Suppressor macrophage (primary cell): ENCODE measurements around the gene TTC39C.
A peak's percentile ranks its signal among the peaks of the same experiment; 100 is the strongest.

ENCODE experiments used
- DNase-seq, 4 experiments: peaks; one replicate each; pipeline ENCODE4 v3.0.0-alpha.2; 2020 to 2022
- total RNA-seq, 17 experiments: gene quantifications; one replicate each; lab custom pipeline; 2026; ENCODE audit warnings: mixed read lengths in 6 of 17, inconsistent platforms in 3 of 17; lab: John Stamatoyannopoulos, UW

Gene TTC39C
- total RNA-seq, result 10.1 to 40.7 (median 23.8) reads per million in 17 experiments

DNA sequence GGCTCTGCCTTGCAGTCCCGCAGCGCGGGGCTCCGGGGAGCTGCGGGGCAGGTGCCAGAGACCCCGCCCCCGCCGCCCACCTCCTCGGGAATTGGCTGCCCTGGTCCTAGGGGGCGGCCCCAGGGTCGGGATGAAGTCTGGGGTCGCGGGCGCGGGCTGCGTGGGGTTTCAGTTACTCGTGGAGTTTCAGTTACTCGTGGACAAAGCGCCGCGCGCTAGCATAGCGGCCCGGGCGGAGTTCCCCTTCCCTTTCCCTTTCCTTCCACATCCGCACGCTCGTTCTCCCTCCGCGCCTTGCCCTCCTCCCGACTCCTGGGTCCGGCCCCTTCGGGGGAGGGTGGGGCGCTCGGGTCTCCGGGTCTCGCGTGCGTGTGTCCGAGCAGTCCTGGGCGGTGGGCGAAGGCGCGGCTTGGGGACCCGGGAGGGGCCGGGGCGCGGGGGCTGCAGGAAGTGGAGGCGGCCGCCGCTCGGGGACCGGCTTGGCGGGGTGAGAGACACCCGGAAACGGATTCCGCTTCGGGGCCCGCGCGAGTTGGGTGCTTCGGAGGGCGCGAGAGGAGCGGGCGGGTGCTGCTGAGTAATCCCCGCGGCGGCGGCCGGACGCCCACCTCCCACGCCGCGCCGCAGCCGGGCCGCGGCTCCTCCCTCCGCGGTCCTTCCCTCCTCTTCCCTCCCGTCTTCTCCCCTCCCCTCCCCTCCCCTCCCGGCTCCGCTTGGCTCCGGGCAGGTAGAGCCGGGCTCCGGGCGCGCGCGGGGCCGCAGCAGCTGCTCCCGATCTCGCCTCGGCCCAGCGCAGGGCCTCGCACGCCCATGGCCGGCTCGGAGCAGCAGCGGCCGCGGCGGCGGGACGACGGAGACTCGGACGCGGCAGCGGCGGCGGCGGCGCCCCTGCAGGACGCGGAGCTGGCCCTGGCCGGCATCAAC lies at the start of gene TTC39C:
Gene TTC39C (plus strand): TSS at position 693 of the 924 bp plus-strand sequence. CDS start 118 bp downstream, at position 811.
- DNase-seq, result peak; percentile 88 to 95 (median 94)

DNA sequence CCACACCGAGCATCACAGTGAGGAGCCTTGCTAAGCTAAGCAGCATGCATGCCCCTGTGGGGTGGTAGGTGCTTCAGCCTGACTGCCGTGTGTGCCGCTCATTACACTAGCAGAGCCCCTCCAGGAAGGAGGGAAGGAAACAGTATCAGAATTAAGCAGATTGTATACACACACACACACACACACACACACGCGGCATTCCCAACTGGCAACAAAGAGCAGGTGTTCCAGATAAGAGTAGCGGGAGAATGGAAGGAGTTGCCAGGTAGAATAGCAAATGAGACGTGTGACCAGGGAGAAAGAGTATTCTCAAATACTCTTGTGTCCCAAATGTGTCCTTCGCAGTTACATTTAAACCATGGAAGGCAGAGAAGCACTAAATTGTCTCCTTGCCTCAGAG lies 47.6 kb upstream of the TTC39C start:
- no peak for DNase-seq

DNA sequence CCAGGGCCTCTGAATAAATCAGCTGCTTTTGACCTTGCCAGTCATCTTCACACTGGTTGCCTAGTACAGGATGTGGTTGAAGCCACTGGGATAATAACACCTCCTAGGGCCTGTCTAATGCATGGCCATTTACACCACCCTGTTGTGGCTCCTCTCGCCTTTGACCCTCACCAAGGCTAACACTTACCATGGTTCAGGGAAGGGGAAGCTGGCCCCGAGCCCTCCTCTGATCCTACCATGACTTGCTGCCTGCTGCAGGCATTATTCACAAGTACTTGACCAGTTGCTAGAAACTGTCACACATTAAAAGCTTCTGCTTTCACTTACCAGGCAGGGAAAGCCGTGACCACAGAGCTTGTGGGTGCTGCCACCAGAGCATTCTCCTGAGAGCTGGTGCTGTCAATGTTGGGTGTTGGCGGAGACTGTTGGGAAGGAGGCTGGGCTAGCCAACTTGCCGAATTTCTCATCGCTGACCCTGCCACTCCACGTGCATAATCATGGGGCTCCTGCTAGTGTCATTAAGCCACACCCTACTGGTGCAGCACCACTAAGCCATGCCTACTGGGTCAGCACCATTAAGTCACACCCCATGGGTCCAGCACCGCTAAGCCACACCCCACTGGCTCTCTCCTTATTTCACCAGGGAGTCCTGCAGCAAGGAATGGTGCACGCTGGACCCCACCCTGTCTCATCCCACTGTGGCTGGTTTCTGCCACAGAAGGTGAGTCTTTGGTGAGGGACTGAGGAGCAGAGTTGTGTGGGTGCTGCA lies 47.0 kb upstream of the TTC39C start:
- DNase-seq, result peak; percentile 85 to 95 (median 88)

DNA sequence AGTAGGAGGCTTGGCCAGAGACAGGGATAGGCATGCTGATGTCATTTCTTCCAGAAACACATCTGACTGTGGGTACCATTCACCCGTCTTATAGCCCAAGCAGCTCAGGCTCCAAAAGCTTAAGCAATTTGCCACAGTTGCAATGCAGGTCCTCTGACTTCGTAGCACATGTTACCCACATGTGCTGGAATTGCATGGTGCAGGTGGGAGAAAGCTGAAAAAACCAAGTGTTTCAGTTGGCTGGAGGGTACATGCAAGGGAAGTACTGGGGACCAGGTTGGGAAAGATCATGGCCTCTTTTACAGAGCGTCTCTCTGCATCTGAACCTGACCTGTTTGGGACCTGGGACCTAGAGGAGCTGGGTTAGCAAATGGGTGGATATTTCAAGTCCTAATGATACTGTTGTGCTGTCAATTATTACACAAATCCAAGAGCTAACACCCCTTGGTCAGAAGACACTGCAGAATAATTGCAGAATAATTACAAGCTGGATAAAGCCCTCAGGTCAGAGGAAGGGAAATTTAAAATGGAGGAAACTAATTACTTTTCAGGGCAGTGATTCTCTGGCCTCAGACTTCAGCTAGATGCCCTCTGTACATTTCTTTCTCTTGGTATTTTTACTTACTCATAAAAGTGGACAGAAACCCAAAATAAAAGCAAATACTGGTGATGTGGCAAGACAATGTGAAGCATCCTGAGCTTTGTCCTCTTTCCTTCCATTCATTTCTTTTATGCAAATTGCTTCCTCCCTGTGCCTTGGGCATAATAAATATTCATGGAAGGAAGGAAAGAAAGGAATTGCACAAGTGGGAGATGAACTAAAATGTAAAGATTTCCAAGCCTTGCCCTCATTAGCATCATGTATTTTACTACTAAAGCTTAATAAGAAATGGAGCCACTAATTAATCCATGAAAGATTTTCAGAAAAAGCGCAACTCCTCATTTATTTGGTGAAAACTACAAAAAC lies 45.6 kb upstream of the TTC39C start:
- DNase-seq, result peak in 1 of 4 experiments; percentile 23

DNA sequence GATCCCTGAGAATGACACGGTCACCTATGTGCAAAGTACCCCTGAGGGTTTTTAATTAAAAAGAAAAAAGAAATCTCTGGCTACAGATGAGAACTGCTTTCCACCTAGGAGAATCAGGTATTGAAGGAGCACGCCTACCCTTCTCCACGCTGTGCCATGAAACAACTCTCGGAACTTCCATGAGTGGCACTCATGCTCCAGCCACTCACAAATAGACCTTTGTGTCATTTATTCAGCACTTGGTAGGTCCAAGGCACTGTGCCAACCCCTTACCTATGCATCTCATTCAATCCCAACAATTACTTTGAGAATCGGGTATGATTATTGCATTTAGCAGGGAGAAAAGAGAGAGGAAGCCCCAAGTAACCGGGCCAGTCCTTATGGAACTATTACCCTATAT lies 44.9 kb upstream of the TTC39C start:
- no peak for DNase-seq

DNA sequence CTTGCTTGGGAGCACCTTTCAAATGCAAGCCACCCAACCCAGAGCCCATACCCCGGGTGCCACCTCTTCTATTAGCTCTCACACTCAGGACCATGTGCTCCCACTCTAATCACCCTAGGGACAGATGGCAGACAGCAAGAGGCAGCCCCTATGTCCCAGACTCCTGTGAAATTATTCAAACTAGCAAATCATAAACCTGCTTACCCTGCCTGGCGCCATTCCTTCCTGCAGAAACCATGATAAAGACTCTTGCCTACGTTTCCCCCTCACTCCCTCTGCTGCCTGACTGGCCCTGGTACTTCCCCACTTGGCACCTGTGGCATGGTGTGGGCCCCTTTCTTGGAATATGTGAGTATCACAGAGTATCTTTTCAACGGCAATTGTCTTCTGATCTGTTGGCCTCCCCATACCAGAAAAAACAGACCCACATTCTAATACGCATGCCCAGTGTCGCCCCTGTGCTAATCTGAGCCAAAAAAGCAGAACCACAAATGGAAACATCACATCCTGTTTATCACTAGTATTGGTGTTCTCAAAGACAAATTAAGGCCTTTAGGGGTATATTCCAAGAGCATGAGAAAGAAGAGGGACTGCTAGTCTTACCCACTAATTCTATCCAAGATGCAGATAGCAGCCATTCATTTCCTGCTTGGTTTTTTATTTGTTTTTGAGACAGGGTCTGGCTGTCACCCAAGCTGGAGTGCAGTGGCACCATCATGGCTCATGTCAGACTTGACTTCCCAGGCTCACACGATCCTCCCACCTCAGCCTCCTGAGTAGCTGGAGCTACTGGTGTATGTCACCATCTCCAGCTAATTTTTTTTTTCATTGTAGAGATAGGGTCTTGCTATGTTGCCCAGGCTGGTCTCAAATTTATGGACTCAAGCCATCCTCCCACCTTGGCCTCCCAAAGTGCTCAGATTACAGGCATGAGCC lies 44.1 kb upstream of the TTC39C start:
- DNase-seq, result peak; percentile 45 to 62 (median 48)

DNA sequence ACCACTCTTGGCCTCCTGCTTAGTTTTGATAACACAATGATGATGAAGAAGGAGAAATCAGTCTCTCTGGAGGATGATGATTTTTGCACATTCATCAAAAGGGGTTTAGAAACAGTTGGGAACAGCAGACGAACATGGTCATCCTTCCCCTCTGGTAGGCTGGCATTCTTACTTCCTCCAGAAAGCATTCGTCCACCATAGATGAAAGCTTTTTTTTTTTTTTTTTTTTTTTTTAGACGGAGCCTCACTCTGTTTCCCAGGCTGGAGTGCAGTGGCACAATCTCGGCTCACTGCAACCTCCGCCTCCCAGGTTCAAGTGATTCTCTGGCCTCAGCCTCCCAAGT lies 43.5 kb upstream of the TTC39C start:
- peak; percentile 16 to 64 (median 56) for DNase-seq

DNA sequence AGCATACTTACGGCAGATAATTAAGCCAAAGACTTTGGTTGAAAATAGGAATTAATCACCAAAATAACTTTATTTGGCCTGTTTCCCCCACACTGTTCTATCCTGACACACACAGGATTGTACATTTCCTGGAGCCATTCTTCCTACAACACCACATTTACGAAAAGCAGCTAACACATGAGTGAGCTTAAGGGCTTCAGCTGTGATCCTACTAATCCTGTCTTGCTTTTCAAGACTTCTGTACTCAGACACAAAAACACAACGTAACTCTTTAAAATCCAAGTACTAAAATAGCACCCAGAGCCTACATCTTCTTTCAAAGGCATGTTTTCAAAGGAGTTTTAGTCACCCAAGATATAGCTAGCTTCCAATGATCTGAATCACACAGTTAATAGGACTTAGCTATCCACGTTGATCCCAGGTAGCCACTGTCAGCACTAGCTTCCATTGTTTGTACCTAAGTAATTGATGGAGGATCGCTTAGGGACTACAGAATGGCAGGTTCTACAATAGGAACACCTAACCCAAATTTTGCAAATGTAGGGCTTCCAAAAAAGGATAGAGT lies 42.8 kb upstream of the TTC39C start:
- DNase-seq, result no peak

DNA sequence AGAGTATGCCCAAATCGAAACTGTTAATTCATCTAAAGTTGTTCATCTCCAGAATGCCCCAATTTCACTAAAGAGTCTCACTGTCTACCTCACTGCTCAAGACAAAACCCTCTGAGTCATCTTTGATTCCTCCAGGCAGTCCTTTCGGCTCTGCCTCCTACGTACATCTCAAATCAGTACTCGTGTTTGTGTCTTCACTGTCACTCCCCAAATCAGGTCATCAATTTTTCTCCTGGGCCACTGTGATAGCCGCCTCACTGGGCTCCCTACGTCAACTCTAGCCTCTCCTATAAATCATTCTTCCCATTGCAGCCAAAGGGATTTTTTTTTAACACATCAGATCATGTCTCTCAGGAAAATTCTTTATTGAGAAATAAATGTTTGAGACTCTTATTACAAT lies 42.1 kb upstream of the TTC39C start:
- DNase-seq, result no peak

DNA sequence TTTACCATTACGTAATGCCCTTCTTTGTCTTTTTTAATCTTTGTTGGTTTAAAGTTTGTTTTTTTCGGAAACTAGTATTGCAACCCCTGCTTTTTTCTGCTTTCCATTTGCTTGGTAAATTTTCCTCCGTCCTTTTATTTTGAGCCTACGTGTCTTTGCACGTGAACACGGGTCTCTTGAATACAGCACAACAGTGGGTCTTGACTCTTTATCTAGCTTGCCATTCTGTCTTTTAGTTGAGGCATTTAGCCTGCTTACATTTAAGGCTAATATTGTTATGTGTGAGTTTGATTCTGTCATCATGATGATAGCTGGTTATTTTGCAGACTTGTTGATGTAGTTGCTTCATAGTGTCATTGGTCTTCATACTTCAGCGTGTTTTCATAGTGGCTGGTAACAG lies 37.5 kb upstream of the TTC39C start:
- no peak for DNase-seq

DNA sequence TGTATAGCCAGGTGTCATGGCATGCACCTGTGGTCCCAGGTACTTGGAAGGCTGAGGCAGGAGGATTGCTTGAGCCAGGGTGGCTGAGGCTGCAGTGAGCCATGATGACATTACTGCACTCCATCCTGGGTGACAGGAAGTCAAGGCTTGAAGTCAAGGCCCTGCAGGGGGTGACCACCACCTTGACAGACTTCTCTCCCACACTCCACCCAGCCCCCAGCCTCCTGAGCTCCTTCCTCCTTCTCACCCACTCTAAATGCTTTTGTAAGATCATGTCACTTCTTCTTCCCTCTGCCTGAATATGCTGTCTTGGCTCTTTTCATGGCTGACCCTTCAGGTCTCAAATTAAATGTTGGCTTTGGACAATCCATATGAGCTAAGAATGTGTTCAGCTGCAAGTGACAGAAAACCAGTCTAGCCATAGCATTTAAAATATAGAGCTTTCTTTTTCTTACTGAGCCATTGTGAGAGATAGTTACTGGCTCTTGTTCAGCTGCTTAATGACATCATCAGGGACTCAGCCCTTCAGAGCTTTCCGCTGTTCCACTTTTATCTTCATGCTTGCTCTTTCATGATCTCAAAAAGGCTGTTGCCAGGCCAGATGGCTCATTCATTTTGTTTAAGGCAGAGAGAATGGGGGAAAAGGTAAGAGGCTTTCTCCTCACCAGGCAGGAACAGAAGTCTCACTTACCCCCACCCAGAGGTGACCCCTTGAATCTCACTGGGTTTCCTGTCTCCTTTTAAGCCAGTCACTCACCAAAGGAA lies 36.7 kb upstream of the TTC39C start:
- peak; percentile 77 to 92 (median 90) for DNase-seq

DNA sequence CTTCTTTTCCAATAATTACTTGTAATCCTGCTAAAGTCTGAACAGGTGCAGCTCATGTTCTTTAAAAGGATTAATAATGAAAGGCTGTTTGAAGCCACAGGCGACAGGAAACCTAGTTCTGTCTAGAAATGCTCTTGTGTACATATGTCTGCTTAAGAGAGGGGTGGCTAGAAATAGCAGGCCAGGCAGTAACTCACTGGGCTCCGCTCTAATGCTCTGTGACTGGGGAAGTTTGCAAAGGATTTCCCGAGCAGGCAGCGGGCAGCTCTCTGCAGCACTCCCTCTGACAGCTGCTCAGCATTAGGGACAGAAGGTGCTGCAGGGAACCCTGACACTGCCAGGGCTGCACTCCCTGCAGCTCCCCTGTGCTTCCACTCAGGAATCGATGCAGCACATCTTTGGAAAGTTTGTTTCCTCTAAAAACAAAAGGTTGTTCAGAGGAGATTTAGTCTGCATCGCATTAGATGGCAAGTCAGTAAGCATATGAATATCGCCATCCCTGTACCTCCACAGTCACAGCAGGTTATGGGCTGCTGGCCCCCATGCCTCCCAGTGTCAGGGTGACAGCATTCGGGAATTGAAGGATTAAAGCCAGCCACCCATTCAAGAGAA lies 33.1 kb upstream of the TTC39C start:
- DNase-seq, result no peak

DNA sequence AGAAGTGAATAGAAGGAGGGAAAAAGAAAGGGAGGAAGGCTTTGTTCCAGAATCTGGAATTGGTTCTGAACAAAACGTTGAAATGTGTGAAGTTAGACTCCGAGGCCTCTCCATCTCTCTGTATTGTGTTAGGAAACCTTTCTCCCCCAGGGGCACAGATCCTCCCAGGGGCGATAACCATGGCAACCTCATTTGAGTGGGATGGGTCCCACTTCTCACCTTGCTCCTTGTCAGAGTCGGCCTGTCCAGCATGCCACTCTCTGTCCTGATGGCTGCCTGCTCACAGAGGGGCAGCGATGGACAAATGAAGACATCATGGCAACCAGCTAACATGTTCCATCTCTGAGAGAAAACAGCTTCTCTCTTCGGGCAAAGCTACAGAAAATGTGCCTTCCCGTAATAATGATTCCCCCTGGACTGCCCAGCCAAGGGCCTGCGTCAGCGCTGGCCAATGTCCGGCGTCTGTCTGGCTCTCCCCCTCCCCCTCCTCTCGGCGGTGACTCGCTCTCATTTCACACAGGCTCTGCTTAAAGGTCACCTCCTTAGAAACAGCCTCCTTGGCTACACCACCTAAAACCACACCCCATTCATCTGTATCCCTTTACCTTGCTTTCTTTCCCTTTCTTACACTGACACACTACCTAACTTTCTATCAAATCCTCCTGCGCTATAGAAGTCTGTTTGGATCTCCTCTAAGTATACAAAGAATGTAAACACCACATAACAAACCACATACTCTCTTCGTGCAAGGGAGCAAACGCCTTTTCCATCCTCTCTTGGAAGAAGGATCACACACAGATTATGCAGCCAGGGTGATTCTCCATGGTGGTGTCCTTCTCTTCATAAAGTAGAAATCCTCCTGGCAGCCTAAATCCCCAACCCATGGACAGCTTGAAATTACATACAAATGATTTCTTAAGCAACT lies 32.1 kb upstream of the TTC39C start:
- DNase-seq, result no peak

DNA sequence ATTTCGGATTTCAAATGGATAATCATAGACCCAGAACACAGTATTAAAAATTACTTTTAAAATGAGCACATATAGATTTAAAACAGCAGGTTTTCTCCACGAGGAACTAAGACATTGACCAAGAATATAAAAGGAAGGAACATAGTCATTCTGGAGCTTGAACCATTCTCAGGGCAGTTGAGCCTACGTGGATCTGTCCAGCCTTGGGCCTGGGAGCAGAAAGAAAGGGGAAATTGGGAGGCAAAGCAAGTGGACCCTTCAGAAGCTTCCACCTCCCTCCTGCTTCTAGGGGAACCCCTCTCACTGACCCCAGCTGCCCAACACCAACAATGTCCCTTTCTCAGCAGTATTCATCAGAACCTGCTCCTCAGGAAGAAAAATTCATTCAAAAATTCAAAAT lies 31.4 kb upstream of the TTC39C start:
- DNase-seq, result peak in 3 of 4 experiments; percentile 32 to 48 (median 40)

DNA sequence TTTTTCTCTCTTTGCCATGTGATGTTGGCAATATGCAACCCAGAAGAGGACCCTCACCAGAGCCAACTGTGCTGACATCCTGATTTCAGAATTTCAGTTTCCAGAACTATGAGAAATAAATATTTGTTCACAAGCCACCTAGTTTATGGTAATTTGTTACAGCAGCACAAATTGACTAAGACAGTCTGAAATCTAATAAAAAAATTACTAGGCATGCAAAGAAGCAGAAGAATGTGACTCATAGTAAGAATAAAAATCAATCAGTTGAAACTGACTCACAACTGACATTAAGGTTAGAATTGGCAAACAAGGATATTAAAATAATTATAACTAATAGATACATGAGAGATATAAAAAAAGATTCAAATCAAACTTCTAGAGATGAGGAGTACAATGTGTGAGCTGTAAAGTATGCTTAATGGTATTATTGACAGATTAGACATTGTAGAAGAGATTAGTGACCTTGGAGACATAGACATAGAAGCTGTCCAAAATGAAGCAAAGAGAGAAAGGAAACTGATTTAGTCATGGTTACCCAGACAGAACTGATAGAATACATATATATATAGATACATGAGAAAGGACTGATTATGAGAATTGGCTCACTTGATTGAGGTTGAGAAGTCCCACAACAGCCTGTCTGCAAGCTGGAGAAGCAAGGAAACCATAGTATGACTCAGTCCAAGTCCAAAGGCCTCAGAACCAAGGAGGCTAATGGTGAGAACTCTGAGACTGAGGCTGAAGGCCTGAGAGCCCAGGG lies 27.8 kb upstream of the TTC39C start:
- no peak for DNase-seq

DNA sequence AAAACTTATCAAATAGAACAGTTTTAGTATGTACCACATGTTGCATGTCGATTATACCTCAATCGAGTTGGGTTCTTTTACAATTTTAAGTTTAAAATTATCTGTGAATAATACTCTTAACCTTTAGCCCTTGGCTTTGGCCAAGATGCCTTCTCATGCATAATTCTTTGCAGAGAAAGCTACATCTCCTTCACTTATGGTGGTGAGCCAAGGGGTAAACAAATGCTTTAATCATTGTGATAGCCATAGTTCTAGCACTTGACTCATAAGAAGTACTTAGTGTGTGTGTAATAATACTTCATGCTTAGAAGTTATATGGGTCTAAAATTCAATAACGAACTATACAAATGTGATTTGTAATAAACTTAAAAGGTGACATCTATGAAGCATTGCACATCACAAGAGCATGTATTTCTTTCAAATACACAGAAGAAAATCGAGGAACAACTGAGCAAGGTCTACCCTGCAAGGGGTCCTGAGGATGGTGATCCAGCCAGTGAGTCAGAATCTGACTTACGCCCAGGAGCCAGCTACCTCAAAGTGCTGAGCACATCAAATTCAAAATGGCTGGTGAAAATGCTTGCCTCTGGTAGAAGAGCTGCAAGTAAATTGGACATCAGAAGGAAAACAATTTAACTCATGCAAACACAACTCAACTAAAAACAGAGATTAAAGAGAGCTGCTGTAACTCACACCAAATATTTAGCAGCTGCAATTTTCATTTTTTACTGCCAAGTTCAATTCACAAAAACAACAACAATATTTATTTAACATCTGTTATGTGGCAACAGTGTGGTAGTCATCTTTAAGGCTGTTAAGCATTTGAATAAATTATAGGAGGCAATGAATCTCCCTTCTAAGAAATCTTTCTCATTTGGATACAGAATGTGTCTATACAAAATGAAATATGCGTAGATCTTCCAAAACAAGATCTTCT lies 23.8 kb upstream of the TTC39C start:
- DNase-seq, result no peak
